OCI-LY3 (cell line): ENCODE results near the gene LUZP2.

Experiments
- EZH2phosphoT487 ChIP-seq: fragments of 200-600 bp; shearing (Covaris generic); IDR thresholded peaks from 2 replicates; pipeline ENCODE4 v1.6.1; 2018; ENCODE audit warnings: antibody characterized with exemption, mixed run types, low read depth
- TF ChIP-seq, protein P1 (sequence below): fragments of 200-600, 300-600 bp; sonication (generic); IDR thresholded peaks from 2 replicates; pipeline ENCODE4 v1.5.1; 2014; ENCODE audit warnings: antibody characterized with exemption, low read length, low read depth

DNA sequence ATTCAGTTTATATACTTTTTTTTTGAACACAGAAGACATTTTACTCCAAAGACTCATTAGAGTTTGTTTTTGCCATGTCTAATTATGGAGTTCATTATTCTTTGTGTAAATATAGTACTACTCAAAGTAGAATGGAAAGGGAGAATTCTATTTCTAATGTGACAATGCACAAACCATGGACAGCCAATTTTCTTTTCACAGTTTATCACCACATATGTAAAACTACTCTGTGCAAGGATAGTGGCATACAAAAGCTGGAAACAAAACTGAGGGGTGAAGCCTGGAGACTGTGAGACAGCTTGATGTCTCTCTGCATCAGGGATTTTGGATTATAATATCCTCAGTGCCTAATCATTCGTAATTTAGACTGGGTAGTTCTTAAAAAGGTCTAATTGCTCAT, 75.5 kb downstream of the LUZP2 start:
- TF ChIP-seq, protein P1, sequence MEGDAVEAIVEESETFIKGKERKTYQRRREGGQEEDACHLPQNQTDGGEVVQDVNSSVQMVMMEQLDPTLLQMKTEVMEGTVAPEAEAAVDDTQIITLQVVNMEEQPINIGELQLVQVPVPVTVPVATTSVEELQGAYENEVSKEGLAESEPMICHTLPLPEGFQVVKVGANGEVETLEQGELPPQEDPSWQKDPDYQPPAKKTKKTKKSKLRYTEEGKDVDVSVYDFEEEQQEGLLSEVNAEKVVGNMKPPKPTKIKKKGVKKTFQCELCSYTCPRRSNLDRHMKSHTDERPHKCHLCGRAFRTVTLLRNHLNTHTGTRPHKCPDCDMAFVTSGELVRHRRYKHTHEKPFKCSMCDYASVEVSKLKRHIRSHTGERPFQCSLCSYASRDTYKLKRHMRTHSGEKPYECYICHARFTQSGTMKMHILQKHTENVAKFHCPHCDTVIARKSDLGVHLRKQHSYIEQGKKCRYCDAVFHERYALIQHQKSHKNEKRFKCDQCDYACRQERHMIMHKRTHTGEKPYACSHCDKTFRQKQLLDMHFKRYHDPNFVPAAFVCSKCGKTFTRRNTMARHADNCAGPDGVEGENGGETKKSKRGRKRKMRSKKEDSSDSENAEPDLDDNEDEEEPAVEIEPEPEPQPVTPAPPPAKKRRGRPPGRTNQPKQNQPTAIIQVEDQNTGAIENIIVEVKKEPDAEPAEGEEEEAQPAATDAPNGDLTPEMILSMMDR, result no peak
- TF ChIP-seq EZH2phosphoT487, result no peak
